ENCODE data around the gene EEFSEC. TPM values are rescaled to one million over a fixed set of nuclear protein-coding genes. Genes with fewer than 3 reads are reported as not detected.

The EEFSEC gene
- polyA plus RNA-seq, 1 donor from 2014 or later = 4.6 TPM

GRCh38 chr3:128257632-128258031 is 104.4 kb downstream of the EEFSEC start:
- no peaks in the 10 kb centered on the region for H3K36me3 ChIP-seq (ENCODE audit: insufficient read depth, low read length)
- no peak overlapping the region for H3K27ac ChIP-seq (ENCODE audit: low read length)
- no peak overlapping the region for H2AFZ ChIP-seq (ENCODE audit: low read depth, low read length)
- H3K9me3 ChIP-seq (ENCODE audit: low read length) = peaks cover 6% of the 10 kb centered on the region
- H3K9me2 ChIP-seq (ENCODE audit: insufficient read depth, low read length) = no peaks in the 10 kb centered on the region
- H3K79me2 ChIP-seq (replicated peaks; ENCODE audit: insufficient read depth, low read length) = no peaks in the 10 kb centered on the region
- no peak for TF ChIP-seq RAD21 (conservative IDR thresholded peaks at IDR 0.05)
- no peak for TF ChIP-seq MXI1 (conservative IDR thresholded peaks at IDR 0.05; ENCODE audit: poor library complexity, severe bottlenecking)
- TF ChIP-seq EZH2 (IDR thresholded peaks at IDR 0.05; ENCODE audit: borderline replicate concordance, insufficient read depth, low read length, poor library complexity, severe bottlenecking) = no peak
- no peak for TF ChIP-seq POLR2AphosphoS5 (IDR thresholded peaks at IDR 0.05)
- H3K27me3 ChIP-seq (ENCODE audit: insufficient read depth, low read depth, low read length) = no peaks in the 10 kb centered on the region
- no peak overlapping the region for H3K9ac ChIP-seq (ENCODE audit: low read length)
- no peaks in the 10 kb centered on the region for H3F3A ChIP-seq (ENCODE audit: insufficient read depth, low read length, poor library complexity, severe bottlenecking)
- H3K4me3 ChIP-seq (ENCODE audit: low read length) = no peak overlapping the region
- no peaks in the 10 kb centered on the region for H4K20me1 ChIP-seq (ENCODE audit: insufficient read depth)
- no peak overlapping the region for H3K4me2 ChIP-seq (ENCODE audit: low read length)

DNA sequence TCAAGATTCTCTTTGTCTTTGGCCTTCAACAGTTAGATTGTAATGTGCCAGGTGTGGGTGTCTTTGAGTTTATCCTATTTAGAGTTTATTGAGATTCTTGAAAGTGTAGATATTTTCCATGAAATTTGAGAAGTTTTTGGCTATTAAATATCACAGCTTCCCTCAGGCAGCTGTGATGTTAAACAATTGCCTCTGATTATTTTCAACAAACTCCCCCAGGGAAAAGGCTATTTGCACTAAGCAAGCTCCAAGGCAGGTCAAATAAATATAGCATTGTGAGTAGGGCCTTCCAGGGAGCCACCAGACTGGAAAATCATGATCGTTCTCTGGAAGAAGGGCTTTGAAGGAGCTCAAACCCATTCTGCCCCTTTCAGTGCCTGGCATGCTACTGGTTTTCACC is 107.0 kb downstream of the EEFSEC start:
- TF ChIP-seq MXI1 (conservative IDR thresholded peaks at IDR 0.05; ENCODE audit: poor library complexity, severe bottlenecking) (no peak), POLR2AphosphoS5 (IDR thresholded peaks at IDR 0.05) (no peak), RAD21 (conservative IDR thresholded peaks at IDR 0.05) (no peak), EZH2 (IDR thresholded peaks at IDR 0.05; ENCODE audit: borderline replicate concordance, insufficient read depth, low read length, poor library complexity, severe bottlenecking) (no peak), EP300 (conservative IDR thresholded peaks at IDR 0.05; ENCODE audit: poor library complexity, severe bottlenecking) (no peak), REST (IDR thresholded peaks at IDR 0.05; ENCODE audit: borderline replicate concordance) (no peak), TAF1 (IDR thresholded peaks at IDR 0.05; ENCODE audit: low read depth) (no peak), SMC3 (conservative IDR thresholded peaks at IDR 0.05; ENCODE audit: poor library complexity) (no peak)
- no peaks in the 10 kb centered on the region for H3K79me2 ChIP-seq (replicated peaks; ENCODE audit: insufficient read depth, low read length)
- no peak overlapping the region for H3K9ac ChIP-seq (ENCODE audit: low read length)
- H2AFZ ChIP-seq (ENCODE audit: low read depth, low read length) = no peak overlapping the region
- peaks cover 6% of the 10 kb centered on the region for H3K9me3 ChIP-seq (ENCODE audit: low read length)
- H3K4me2 ChIP-seq (ENCODE audit: low read length) = no peak overlapping the region
- no peaks in the 10 kb centered on the region for H3F3A ChIP-seq (ENCODE audit: insufficient read depth, low read length, poor library complexity, severe bottlenecking)
- no peaks in the 10 kb centered on the region for H3K27me3 ChIP-seq (ENCODE audit: insufficient read depth, low read depth, low read length)
- no peaks in the 10 kb centered on the region for H3K36me3 ChIP-seq (ENCODE audit: insufficient read depth, low read length)
- H3K4me3 ChIP-seq (ENCODE audit: low read length) = no peak overlapping the region
- no peak overlapping the region for H3K27ac ChIP-seq (ENCODE audit: low read length)
- H3K9me2 ChIP-seq (ENCODE audit: insufficient read depth, low read length) = no peaks in the 10 kb centered on the region
- H4K20me1 ChIP-seq (ENCODE audit: insufficient read depth) = no peaks in the 10 kb centered on the region

DNA sequence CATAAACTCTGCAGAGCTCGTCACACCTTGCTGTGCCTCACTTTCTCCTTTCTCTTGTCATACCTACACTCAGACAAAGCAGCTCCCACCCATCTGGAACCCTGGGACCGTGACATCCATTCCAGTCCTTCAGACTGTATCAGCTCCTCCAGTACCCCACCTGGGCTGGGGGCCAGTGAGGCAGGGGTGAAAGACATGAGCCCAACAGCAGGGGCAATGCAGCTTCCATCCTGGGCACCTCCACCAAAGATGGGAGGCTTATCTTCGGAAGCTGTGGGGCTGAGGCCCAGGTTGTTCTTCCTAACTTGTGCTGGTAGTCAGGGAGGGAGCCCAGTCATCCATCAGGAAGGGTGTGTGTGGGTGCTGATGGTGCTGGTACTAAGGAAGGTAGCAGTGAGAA is 109.2 kb downstream of the EEFSEC start:
- Histone ChIP-seq H3K27me3 (ENCODE audit: insufficient read depth, low read depth, low read length) (no peaks in the 10 kb centered on the region), H2AFZ (ENCODE audit: low read depth, low read length) (no peak overlapping the region), H3K9me3 (ENCODE audit: low read length) (peaks cover 6% of the 10 kb centered on the region), H3K36me3 (ENCODE audit: insufficient read depth, low read length) (no peaks in the 10 kb centered on the region), H3F3A (ENCODE audit: insufficient read depth, low read length, poor library complexity, severe bottlenecking) (no peaks in the 10 kb centered on the region), H3K79me2 (replicated peaks; ENCODE audit: insufficient read depth, low read length) (no peaks in the 10 kb centered on the region), H3K27ac (ENCODE audit: low read length) (no peak overlapping the region), H3K4me3 (ENCODE audit: low read length) (no peak overlapping the region), H3K4me2 (ENCODE audit: low read length) (no peak overlapping the region), H4K20me1 (ENCODE audit: insufficient read depth) (no peaks in the 10 kb centered on the region), H3K9me2 (ENCODE audit: insufficient read depth, low read length) (no peaks in the 10 kb centered on the region), H3K9ac (ENCODE audit: low read length) (no peak overlapping the region)
- no peak for TF ChIP-seq REST (IDR thresholded peaks at IDR 0.05; ENCODE audit: borderline replicate concordance)
- no peak for TF ChIP-seq CTCF (IDR thresholded peaks at IDR 0.05; ENCODE audit: poor library complexity, severe bottlenecking)
- no peak for TF ChIP-seq MXI1 (conservative IDR thresholded peaks at IDR 0.05; ENCODE audit: poor library complexity, severe bottlenecking)
- TF ChIP-seq POLR2AphosphoS5 (IDR thresholded peaks at IDR 0.05) = no peak
- no peak for TF ChIP-seq EP300 (conservative IDR thresholded peaks at IDR 0.05; ENCODE audit: poor library complexity, severe bottlenecking)
- TF ChIP-seq TAF1 (IDR thresholded peaks at IDR 0.05; ENCODE audit: low read depth) = no peak
- no peak for TF ChIP-seq EZH2 (IDR thresholded peaks at IDR 0.05; ENCODE audit: borderline replicate concordance, insufficient read depth, low read length, poor library complexity, severe bottlenecking)
- no peak for TF ChIP-seq RAD21 (conservative IDR thresholded peaks at IDR 0.05)
- no peak for TF ChIP-seq SMC3 (conservative IDR thresholded peaks at IDR 0.05; ENCODE audit: poor library complexity)

Data from neural cell (in vitro differentiated cells).